Measurements from ENCODE around the gene CDH6. TPM values are rescaled to one million over a fixed set of nuclear protein-coding genes. Genes with fewer than 3 reads are reported as not detected.

Gene CDH6
- total RNA-seq = 3.9 and 4.3 TPM in 2 replicates

DNA sequence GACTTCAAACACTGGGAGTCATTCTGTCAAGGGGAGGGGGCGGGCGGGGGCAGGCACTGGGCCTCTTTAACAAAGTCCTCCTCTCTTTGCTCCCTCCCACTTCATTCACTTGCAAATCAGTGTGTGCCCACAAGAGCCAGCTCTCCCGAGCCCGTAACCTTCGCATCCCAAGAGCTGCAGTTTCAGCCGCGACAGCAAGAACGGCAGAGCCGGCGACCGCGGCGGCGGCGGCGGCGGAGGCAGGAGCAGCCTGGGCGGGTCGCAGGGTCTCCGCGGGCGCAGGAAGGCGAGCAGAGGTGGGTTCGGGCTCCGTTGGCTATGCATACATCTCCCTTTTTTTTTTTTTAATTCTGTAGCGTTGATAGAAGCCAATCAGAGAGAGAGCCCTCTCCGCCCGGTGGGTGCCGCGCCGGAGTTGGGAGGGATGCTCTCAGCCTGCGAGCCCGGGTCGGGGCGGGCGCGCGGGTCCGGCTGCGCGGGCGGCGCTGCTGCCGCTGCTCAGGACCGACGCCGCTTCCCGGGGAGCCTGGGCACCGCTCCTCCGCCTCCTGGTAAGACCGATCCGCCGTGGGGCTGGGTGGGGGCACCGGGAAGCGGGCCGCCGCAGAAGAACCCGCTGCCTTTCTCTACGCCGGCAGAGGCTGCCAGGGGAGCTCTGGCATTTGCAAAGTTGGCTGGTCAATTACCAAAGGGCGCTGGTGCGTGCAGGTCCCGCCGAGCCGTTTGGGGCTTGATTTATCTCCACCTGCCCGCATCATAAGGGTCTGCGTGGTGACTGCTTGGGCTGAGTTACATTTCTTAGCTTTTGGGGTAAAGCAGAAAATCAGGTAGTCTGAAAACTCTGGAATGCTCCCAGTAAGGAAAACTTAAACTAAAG, at the start of gene CDH6:
Gene CDH6, plus strand, starts transcription at position 96 of the 877 bp plus-strand sequence. CDS start 73,788 bp downstream, outside the sequence.
- TF ChIP-seq, protein P1, sequence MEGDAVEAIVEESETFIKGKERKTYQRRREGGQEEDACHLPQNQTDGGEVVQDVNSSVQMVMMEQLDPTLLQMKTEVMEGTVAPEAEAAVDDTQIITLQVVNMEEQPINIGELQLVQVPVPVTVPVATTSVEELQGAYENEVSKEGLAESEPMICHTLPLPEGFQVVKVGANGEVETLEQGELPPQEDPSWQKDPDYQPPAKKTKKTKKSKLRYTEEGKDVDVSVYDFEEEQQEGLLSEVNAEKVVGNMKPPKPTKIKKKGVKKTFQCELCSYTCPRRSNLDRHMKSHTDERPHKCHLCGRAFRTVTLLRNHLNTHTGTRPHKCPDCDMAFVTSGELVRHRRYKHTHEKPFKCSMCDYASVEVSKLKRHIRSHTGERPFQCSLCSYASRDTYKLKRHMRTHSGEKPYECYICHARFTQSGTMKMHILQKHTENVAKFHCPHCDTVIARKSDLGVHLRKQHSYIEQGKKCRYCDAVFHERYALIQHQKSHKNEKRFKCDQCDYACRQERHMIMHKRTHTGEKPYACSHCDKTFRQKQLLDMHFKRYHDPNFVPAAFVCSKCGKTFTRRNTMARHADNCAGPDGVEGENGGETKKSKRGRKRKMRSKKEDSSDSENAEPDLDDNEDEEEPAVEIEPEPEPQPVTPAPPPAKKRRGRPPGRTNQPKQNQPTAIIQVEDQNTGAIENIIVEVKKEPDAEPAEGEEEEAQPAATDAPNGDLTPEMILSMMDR (IDR thresholded peaks at IDR 0.05; ENCODE audit: insufficient read depth, low read depth, low read length) = no peak
- H3K4me3 ChIP-seq (ENCODE audit: low read depth, low read length) = no peak within 1 kb of the TSS
- no peak for DNase-seq (ENCODE audit: low read depth)

DNA sequence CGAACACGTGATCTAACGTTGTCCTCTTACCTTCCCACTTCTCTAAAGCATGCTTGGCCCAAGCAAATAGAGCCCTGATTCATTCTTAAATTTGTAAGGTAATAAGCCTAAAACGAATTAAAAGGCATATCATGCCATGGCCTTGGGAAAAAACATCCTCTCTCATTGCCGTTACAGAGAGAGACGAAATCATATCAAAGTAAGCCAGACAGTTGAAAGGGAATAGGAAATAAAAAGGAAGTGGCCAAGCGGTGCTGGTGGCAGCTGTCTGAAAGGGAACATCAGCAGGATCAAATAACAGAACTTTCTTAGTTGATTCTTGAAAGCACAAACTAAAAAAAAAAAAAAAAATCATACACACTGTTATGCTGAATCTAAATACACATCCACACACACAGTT, 49.1 kb upstream of the CDH6 start:
- TF ChIP-seq, protein P1 (IDR thresholded peaks at IDR 0.05; ENCODE audit: insufficient read depth, low read depth, low read length) = no peak
- DNase-seq (ENCODE audit: low read depth) = no peak
- no peak overlapping the region for H3K4me3 ChIP-seq (ENCODE audit: low read depth, low read length)

DNA sequence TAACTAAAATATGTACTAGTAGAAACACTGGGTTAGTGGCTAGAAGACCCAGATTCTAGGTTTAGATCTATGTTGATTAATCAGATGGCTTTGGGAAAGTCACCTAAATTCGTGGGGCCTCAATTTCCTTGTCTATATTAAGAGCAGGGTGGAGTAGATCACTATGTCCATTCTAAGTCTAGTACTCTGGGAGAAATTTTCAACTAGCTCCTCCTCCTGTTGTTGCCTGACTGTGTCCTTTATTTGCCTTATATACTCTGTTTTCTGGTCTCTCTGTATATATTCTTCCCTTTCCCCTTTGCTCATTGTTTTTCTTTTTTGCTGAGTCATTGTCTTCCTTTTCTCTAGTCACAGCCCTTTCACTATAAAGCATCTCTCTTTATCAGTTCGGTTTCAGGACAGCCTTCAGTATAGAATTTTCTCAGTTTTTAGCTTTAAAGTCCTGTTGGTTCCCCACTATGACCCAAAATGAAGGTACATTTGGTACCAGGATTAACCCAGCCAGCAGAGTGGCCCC, 44.5 kb upstream of the CDH6 start:
- TF ChIP-seq, protein P1 (IDR thresholded peaks at IDR 0.05; ENCODE audit: insufficient read depth, low read depth, low read length) = no peak
- no peak for DNase-seq (ENCODE audit: low read depth)
- H3K4me3 ChIP-seq (ENCODE audit: low read depth, low read length) = no peak overlapping the region

DNA sequence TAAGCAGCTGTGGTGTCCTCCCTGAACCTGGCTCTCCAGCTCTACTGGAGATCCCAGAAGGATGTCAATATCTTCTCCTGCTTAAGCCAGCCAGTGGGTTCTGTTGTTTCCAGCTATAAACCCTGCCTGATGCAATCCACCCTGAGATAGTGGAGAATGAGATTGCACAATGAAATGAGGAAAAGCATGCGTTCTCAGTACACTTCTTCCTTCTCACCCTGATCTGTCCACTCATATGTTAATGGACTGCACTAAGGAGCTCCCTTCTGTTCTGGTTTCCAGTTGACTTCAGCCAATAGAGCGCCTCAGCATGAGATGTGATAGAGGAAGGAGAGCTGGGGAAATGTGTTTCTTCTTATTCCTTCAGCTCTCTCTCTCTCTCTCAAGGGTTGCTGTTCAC, 40.0 kb upstream of the CDH6 start:
- TF ChIP-seq, protein P1 (IDR thresholded peaks at IDR 0.05; ENCODE audit: insufficient read depth, low read depth, low read length) = no peak
- no peak for DNase-seq (ENCODE audit: low read depth)

DNA sequence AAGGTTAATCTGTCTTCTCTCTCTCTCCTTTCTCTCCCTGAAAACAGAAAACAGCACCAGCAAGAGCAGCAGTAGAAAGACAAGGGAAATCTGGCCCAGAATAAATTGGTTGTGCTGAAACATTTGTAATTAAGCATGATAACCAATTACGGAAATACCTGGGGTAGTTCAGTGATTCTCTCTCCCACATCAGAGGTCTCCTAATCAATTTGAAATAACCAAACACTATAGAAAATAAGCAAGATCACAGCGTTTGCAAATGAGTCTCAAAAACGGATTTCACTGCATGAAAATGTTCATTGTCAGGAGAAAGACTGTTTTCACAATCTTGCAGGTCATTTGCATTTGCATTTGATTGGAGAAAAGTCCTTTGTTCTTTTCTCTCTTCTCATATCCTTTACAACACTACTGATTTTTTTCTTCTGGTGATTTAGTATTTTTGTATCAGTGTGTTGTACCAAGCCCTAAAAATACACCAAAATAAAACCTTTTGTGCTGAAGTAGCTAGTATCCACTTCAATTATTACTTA, 36.8 kb upstream of the CDH6 start:
- TF ChIP-seq, protein P1 (IDR thresholded peaks at IDR 0.05; ENCODE audit: insufficient read depth, low read depth, low read length) = no peak
- DNase-seq (ENCODE audit: low read depth) = no peak
- H3K4me3 ChIP-seq (ENCODE audit: low read depth, low read length) = no peak overlapping the region

More for the DNA sequence above, 40.0 kb upstream of the CDH6 start:
- H3K4me3 ChIP-seq (ENCODE audit: low read depth, low read length) = no peak overlapping the region

DNA sequence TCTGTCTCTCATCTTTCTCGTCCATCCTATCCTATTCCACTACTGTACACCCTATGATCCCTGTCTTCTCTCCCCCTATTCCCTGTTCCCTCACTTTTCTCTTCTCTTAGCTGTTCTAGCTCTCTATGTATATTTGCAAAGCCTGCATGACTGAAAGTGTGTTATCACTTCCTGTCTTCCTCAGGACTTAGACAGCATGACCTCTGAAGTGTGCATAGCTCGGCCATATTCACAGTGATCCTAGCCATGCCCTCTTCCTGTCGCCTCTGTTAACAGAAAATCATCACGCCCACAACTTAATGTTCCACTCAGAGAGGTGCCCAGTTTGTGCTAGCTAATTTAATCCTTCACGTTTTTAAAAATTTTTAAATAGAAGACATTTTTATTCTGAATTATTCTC, 35.8 kb upstream of the CDH6 start:
- TF ChIP-seq, protein P1 (IDR thresholded peaks at IDR 0.05; ENCODE audit: insufficient read depth, low read depth, low read length) = no peak
- no peak for DNase-seq (ENCODE audit: low read depth)
- no peak overlapping the region for H3K4me3 ChIP-seq (ENCODE audit: low read depth, low read length)
